IPS-11a (cell line): ENCODE data around the gene ZFP14.

Experiments used
- H3K4me3 ChIP-seq: one replicate; pipeline ENCODE4 v1.5.1; 2013; ENCODE audit warnings: low read depth, low read length, control low read depth

The ZFP14 gene

GRCh38 chr19:36378625-36379509 is at the start of gene ZFP14:
TSS of gene ZFP14 (minus strand) at chr19:36379201. CDS start at chr19:36367892, 11,309 bp downstream.
- H3K4me3 ChIP-seq = peak within 1 kb of the TSS; percentile 63

- no peak overlapping the region for H3K4me3 ChIP-seq
These were observed 44.9 kb upstream of the ZFP14 start for GRCh38 chr19:36423925-36424324.

- peak overlapping the region; percentile 24 for H3K4me3 ChIP-seq
These were observed 42.9 kb upstream of the ZFP14 start for GRCh38 chr19:36421749-36422481.

DNA sequence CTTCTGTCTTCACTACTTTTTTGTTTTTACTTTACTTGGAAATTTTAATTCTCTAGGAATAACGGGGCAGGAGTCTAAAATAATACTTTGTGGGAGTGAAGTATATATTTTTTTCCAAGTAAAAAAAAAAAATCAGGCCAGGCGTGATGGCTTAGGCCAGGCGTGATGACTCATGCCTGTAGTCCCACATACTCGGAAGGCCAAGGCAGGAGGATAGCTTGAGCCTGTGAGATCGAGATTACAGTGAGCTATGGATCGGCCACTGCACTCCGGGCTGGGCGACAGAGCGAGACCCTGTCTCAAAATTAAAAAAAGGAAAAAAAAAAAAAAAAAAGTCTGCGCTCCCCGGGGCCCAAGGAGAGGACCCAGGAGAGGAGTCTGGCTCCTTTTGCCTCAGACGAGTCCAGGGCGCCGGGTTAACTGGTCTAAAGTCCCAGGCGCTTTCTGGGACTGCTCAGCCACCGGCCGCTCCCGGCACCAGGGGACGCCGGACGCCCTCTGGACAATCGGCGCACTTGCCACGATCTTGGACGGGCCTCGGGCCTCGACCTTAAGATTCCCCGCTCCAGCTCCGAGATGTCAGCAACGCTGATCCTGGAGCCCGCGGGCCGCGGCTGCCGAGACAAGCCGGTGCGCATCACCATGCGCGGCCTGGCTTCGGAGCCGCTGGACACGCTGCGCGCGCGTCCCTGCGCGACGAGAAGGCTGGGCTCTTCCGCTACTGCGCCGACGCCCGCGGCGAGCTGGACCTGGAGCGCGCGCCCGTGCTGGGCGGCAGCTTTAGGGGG is 42.2 kb upstream of the ZFP14 start:
- peak overlapping the region; percentile 24 for H3K4me3 ChIP-seq

DNA sequence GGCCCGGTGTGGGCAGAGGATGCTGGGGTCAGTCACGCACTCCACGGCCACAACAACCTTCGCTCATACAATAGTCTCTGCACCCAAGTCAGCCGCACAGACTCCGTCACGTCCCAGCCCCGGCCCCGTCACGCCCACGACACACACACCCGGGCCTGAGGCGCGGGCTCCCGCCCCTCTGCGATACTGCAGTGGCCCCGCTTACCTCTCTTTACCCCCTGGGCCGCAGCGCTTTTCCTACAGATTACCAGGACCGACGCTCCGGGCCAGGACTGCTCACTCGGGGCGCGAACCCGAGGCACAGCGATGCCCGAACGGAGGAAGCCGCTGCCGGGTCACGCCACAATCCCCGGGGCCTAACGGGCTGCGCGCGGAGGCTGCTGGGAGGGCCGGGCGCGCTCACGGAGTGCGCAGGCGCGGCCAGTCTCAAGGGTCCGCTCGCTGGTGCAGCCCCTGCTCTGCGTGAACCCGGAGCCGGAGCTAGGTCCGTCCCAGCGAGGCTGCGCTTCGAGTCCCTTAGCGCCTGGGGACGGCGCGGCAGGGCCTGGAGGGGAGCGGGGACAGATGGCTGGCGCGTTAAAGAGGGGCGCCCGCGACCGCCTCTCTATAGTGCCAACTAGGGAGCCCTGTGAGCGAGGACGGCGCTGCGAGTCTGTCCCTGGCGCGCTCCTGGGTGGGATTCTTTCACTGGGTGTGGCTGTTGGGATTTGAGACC is 39.4 kb upstream of the ZFP14 start, which contains the start of gene ZFP82:
Gene ZFP82, minus strand, starts transcription at position 358 of the 715 bp plus-strand sequence. CDS start 8,855 bp downstream, outside the sequence.
- peak within 1 kb of the TSS; percentile 63 for H3K4me3 ChIP-seq

DNA sequence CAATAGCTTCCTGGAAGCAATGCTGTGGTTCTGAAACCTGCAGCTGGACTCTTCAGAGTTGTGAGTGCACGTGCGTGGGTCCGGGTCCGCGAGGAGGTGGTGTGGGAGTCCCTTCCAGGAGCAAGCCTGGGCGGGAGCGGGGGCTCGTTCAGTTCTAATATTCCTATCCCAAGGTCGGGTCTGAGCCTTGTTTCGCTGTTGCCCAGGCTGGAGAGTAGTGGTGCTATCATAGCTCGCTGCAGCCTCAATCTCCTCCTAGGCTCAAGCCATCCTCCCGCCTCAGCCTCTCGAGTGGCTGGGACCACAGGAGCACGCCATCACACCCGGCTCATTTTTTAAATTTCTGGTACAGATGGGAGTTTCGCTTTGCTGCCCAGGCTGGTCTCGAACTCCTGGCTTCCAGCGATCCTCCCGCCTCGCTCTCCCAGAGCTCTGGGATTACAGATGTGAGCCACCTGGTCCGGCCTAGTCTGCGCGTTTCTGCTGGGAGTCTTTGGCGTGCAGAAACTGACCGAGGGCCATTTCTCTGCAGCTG is 38.8 kb upstream of the ZFP14 start:
- peak overlapping the region; percentile 63 for H3K4me3 ChIP-seq

GRCh38 chr19:36409841-36410240 is 30.8 kb upstream of the ZFP14 start:
- no peak overlapping the region for H3K4me3 ChIP-seq

DNA sequence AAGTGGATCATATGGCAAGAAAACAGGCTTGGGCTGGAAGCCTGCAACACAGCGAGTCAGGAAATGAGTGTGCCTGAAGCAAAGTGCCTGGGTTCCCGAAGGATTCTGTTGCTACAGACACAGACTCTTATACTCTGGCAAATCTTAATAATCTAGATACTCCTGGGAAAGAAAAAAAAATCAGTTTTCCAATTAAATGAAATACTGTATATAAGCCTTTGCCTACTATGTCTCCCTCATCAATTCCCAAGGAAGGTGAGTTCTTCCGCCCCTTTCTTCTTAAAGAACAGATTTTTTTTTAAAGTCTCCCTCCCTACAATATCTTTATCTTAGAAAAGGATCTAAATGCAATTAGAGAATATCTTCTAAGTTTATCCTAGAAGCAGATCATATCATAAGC is 29.1 kb upstream of the ZFP14 start:
- H3K4me3 ChIP-seq = no peak overlapping the region

DNA sequence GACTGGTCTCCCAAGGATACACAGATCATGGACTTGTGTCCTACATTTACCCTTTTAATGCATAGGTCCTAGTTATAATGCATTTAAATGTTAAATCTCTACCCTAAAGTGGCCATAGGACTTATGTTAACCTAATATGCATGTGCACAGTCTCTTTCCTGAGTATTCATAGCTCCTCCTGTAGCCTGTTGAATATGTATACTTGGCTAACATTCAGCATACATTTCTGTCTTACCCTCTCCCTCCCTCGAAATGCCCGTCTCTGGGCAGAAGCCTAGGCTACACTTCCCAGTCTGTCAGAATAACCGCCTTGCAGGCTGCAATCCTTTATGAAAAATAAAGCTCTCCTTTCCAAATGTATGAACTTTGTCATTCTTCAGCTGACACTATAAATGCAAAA is 25.5 kb upstream of the ZFP14 start:
- H3K4me3 ChIP-seq = no peak overlapping the region

DNA sequence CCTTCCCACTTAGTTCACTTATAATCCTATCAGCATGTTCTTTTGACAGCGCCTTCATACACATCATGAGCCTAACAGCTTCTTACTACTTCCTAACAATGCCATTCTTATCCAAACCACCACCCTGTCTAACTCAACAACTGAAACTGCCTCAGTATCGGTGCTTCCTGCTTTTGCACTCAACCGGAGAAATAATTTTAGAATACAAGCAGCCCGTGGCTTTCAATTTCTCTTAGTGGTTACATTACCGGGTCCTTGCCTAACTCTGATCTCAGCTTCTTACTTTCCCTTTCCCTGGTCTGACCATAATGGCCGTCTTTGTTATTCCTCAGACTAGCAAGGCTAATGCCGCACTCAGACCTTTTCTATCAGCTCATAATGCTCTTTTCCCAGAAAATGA is 22.5 kb upstream of the ZFP14 start:
- H3K4me3 ChIP-seq = no peak overlapping the region

DNA sequence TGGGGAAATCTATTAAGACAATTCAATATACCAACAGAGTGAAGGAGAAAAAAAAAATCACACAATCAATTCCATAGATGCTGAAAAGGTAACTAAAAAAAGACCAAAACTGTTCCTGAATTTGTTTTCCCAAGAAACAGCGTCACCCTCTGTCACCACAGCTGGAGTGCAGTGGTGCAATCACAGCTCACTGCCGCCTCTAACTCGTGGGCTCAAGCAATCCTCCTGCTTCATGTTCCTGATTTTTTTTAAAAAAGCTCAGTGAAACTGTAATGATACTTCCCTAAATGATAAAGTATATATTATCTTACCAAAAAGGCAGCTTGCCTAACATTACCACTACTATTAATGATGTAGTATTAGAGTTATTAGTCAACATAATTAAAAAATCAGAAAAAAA is 19.6 kb upstream of the ZFP14 start:
- H3K4me3 ChIP-seq = no peak overlapping the region

DNA sequence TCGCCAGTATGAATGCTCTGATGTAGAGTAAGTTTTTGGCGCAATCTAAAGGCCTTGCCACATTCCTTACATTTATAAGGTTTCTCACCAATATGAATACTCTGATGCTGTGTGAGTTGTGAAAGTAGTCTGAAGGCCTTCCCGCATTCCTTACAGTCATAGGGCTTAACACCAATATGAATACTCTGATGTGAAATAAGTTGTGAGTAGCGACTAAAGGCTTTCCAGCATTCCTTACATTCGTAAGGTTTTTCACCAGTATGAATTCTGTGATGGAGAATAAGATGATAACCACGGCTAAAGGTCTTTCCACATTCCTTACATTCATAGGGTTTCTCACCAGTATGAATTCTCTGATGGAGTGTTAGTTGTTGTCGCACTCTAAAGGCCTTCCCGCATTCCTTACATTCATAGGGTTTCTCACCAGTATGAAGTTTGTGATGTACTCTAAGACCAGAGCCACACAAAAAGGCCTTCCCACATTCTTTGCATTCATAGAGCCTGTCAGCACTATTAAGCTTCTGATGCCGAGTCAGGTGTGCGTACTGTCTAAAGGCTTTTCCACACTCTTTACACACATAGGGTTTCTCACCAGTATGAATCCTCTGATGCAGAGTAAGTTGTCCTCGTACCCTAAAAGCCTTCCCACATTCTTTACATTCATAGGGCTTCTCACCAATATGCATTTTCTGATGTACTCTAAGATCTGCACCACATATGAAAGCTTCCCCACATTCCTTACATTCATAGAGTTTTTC is 14.1 kb upstream of the ZFP14 start:
- no peak overlapping the region for H3K4me3 ChIP-seq

DNA sequence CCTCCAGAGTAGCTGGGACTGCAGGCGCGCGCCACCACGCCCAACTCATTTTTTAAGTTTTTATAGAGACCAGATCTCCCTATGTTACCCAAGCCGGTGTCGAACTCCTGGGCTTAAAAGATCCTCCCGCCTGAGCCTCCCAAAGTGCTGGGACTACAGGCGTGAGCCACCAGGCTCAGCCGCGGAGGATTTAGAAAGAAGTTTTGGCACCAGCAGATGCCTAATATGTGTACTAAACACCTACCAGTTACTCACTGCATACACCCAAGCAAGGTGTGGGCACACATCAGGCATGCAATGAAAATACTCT is 464 bp upstream of the ZFP14 start:
- peak overlapping the region; percentile 63 for H3K4me3 ChIP-seq

DNA sequence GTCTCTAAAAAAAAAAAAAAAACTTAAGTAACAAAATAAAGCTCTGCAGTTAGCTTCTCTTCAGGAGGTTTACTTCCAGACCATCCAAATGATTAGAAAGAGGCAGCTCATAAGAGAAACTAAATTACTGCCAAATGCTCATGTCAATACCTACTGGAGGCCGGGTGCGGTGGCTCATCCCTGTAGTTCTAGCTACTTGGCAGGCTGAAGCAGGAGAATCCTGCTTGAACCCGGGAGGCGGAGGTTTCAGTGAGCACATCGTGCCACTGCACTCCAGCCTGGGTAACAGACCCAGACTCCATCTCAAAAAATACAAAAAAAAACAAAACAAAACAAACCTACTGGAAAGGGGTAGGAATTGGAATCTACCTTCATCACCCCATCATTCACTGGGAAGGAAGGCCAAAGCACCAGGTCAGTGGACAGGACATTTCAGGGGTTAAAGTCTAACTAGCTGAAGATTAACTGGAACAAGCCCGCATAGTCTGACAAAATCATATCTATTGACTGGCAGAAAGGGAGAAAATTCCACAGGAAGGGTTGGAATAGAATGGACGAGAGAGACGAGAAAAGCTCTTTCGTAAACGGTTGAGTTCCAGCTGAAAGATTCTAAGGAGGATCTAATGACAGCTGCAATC is 1.3 kb downstream of the ZFP14 start:
- H3K4me3 ChIP-seq = peak overlapping the region; percentile 8

DNA sequence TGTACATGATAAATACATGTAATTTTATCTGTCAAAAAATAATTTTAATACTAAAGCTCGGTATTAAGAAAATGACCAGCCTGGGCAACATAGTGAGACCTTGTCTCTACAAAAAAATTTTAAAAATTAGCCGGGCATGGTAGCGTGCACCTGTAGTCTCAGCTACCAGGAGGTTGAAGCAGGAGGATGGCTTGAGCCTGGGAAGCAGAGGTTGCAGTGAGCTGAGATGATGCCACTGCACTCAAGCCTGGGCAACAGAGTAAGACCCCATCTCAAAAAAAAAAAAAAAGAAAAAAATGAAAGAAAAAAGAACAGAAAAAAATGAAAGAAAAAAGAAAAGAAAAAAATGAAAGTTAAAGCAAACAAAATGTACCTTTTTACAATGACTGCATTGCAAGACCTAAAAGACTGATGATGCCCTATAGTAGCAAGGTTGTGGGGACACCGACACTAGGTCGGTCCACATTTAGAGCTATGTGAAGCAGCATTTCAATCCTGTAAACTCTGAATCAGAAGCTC is 5.3 kb downstream of the ZFP14 start:
- H3K4me3 ChIP-seq = no peak overlapping the region

DNA sequence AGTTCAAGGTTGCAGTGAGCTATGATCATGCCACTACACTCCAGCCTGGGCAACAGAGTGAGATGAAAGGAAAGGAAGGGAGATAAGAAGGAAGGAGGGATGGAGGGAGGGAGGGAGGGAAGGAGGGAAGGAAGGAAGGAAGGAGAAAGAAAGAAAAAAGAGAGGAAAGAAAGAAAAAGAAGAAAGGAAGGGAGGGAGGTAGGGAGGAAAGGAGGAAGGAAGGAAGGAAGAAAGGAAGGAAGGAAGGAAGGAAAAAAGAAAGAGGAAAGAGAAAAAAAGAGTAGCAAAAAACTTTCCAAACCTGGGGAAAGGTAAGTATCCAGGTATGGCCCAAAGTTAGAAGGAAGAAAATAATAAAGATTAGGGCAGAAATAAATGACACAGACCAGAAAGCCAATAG is 7.1 kb downstream of the ZFP14 start:
- H3K4me3 ChIP-seq = no peak overlapping the region

DNA sequence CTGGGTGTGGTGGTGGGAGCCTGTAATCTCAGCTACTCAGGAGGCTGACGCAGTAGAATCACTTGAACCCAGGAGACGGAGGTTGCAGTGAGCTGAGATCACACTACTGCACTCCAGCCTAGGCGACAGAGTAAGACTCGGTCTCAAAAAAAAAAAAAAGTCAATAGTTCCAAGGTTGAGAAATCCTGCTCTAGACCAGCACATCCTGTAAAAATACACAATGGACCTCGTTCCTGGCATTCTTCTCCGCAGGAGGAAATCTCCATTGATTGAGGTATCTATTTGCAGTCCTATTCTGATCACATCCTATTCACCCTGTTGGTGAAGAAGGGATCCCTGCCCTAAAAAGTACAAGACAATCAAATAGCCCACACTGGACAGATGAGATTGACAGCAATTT is 15.2 kb downstream of the ZFP14 start:
- no peak overlapping the region for H3K4me3 ChIP-seq

GRCh38 chr19:36340786-36341372 is 38.1 kb downstream of the ZFP14 start:
- no peak overlapping the region for H3K4me3 ChIP-seq
